ENCODE measurements around the gene ASIC2.

The ASIC2 gene

GRCh38 chr17:33152783-33153182 is 140.3 kb downstream of the ASIC2 start:
- DNase-seq, result no peak

GRCh38 chr17:33151565-33151964 is 141.5 kb downstream of the ASIC2 start:
- DNase-seq, result no peak

- no peak for DNase-seq
Measured at GRCh38 chr17:33145941-33146340, 147.2 kb downstream of the ASIC2 start.

- DNase-seq, result no peak
Measured at GRCh38 chr17:33144837-33145236, 148.3 kb downstream of the ASIC2 start.

- DNase-seq, result peak; percentile 12
Measured at GRCh38 chr17:33142705-33143299, 150.3 kb downstream of the ASIC2 start.

GRCh38 chr17:33140413-33141099 is 152.5 kb downstream of the ASIC2 start:
- DNase-seq, result no peak

GRCh38 chr17:33138627-33139026 is 154.5 kb downstream of the ASIC2 start:
- DNase-seq, result no peak

GRCh38 chr17:33137426-33137825 is 155.7 kb downstream of the ASIC2 start:
- no peak for DNase-seq

- DNase-seq, result no peak
Measured at GRCh38 chr17:33135691-33136090, 157.4 kb downstream of the ASIC2 start.

GRCh38 chr17:33131620-33132019 is 161.5 kb downstream of the ASIC2 start:
- DNase-seq, result no peak

- no peak for DNase-seq
Measured at GRCh38 chr17:33127706-33128105, 165.4 kb downstream of the ASIC2 start.

- no peak for DNase-seq
Measured at GRCh38 chr17:33126086-33126485, 167.0 kb downstream of the ASIC2 start.

GRCh38 chr17:33125552-33125950 is 167.5 kb downstream of the ASIC2 start:
- no peak for DNase-seq

- no peak for DNase-seq
Measured at GRCh38 chr17:33124871-33125551, 168.1 kb downstream of the ASIC2 start.

GRCh38 chr17:33124185-33124584 is 168.9 kb downstream of the ASIC2 start:
- DNase-seq, result no peak

GRCh38 chr17:33121756-33122155 is 171.3 kb downstream of the ASIC2 start:
- DNase-seq, result no peak

- no peak for DNase-seq
Measured at GRCh38 chr17:33121272-33121671, 171.8 kb downstream of the ASIC2 start.

GRCh38 chr17:33120103-33120502 is 173.0 kb downstream of the ASIC2 start:
- DNase-seq, result no peak

- no peak for DNase-seq
Measured at GRCh38 chr17:33118391-33119075, 174.6 kb downstream of the ASIC2 start.

GRCh38 chr17:33116021-33116551 is 177.0 kb downstream of the ASIC2 start:
- DNase-seq, result no peak

- DNase-seq, result no peak
Measured at GRCh38 chr17:33115366-33115765, 177.7 kb downstream of the ASIC2 start.

GRCh38 chr17:33113991-33114370 is 179.1 kb downstream of the ASIC2 start:
- no peak for DNase-seq

Data from fibroblast of skin of abdomen (primary cell).